GM21381 (cell line): ENCODE data around the gene AK5.

Experiments used
- ATAC-seq: cut with Tn5 transposase; IDR thresholded peaks from one replicate; pipeline ENCODE4 v1.9.1; 2021; ENCODE audit warnings: mild to moderate bottlenecking, moderate library complexity; ENCODE audit not compliant: unreplicated experiment

The AK5 gene

DNA sequence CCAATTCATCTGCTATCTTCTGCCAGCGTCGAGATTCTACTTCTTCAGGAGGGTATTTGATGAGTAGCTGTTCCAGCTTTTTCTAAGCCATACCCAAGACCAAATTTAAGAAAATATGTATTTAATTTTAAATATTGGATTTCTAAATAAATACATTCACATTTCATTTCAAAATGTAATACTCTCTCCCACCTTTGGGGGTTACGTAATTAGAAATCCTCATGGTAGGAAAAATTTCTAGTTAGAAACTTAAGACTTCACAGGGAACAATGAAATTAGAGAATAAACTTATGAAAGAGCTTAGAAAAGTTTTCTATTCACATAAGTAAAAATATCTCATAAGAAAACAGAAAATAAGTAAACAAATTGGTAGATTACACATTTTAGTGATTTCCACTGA, 297.7 kb downstream of the AK5 start:
- no peak for ATAC-seq

DNA sequence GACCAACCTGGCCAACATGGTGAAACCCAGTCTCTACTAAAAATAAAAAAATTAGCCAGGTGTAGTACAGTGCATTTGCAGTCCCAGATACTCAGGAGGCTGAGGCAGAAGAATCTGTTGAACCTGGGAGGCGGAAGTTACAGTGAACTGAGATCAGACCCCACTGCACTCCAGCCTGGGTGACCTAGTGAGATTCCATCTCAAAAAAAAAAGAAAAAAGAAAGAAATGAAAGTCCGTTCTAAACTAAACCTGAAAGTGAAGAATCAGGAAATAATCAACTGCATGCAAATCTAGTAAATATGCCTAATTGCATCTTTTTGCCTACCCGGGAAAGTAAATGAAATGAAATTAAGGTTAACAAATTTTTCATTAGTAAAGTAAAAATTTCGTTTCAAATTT, 301.1 kb downstream of the AK5 start:
- ATAC-seq, result no peak

- ATAC-seq, result no peak
Measured at GRCh38 chr1:77583483-77583882, 301.7 kb downstream of the AK5 start.

GRCh38 chr1:77584884-77585283, 303.1 kb downstream of the AK5 start:
- ATAC-seq, result no peak

GRCh38 chr1:77585610-77586314, 303.9 kb downstream of the AK5 start:
- ATAC-seq, result no peak

GRCh38 chr1:77589231-77589630, 307.4 kb downstream of the AK5 start:
- ATAC-seq, result no peak

DNA sequence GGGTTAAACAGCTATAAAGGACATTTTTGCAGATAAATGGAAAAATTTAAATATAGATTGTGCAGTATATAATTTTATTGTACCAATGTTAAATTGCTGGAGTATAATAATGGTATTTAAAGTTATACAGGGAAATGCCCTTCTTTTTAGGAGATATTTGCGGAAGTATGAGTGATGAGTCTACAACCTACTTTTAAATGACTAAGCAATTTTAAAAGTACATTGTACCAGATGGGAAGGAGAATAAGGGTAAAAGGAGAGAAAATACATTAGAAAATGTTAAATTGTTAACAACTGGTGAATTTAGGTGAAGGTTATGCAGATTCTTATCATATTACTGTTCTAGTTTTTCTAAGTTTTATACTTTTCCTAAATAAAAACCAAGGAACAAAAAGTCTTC, 308.8 kb downstream of the AK5 start:
- no peak for ATAC-seq

DNA sequence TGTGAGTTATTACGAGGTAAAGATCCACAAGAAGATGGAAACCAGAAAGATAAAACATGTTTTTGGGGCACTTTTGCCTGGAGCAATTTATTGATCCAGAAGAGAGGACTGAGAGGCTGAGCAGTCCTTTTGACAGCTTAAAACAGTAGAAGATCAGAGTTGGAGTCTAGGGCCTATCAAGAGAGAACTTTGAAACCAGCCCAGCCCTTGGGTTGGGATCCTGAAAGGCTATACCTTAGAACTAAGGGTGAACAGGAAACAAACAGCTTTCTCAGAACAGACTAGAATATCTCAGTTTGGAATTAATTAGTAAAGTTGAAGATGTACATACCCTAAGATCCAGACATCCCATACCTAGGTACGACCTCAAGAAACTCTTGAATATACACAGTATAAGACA, 311.1 kb downstream of the AK5 start:
- no peak for ATAC-seq

DNA sequence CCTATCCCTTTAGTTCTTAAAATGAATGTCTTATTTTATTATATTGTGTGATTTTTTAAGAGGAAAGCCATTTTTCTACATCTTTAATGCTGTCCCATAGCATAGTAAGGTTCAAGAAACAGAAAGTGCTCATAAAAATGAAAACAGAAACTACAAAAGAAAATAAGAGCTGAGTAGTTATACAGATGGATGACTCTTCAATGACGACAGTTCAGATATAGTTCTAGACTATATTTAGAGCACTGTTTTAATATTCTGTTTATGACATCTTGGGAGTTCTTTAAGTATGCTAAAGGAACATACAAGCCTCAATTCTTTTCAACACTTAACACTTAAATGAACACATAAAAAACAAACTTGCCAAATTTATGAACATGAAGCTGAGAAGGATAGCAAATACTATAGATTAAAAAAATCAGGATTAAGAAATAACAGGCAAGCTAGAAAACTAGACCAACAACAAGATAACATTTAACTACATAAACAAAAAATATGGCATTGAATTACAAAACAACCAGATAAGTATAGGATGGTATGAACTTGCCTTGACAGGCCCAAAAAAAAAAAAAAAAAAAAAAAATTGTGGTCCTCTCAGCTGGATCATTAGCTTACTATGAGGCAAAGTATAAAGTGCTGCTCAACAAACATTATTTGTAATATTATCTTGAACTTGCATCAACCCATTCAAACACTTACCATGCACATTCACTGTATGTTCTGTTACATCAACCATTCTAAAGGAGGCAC, 312.7 kb downstream of the AK5 start:
- peak; percentile 93 for ATAC-seq

GRCh38 chr1:77597310-77597709, 315.5 kb downstream of the AK5 start:
- no peak for ATAC-seq

DNA sequence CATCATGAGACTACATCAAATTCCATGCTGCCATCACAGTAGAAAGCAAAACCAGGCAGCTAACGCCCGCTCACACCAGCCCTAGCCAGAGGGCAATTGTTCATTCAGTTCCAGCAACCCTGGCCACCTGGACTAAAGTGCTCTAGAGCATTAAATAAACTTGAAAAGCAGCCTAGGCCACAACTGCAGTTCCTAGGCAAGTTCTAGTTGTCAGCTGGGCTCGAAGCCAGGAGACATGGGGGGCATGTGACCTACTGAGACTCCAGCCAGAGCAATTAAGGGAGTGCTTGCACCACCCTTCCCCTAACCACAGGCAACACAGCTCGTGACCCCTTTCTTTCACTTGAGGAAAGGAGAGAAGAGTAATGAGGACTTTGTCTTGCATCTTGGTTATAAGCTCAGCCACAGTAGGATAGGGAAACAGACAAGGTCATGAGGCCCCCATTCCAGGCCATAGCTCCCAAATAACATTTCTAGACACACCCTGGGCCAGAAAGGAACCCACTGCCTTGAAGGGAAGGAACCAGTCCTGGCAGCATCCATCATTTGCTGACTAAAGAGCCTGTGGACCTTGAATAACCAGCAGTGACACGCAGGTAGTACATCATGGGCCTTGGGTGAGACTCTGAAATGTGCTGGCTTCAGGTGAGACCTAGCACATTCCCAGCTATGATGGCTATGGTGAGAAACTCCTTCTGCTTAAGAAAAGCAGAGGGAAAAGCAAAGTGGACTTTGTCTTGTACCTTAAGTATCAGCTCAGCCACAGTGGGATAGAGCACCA, 323.6 kb downstream of the AK5 start:
- ATAC-seq, result no peak

GRCh38 chr1:77608893-77609292, 327.1 kb downstream of the AK5 start:
- ATAC-seq, result no peak
